RWPE2 (cell line): ENCODE measurements around the gene KHK.
A peak's percentile ranks its signal among the peaks of the same experiment; 100 is the strongest.

Experiments used
- ATAC-seq: fragments of 200-7000 bp; cut with Tn5 transposase; 3 replicates; pipeline ENCODE4 v1.9.1; 2021; ENCODE audit warnings: low read depth
- DNase-seq: peaks from one replicate; pipeline ENCODE4 v3.0.0-alpha.2; 2020; ENCODE audit warnings: low spot score
- H3K27ac ChIP-seq: fragments of 450-650 bp; 2 replicates; pipeline ENCODE4 v1.5.1; 2017; ENCODE audit warnings: mild to moderate bottlenecking; ENCODE audit not compliant: poor library complexity, severe bottlenecking
- H3K27me3 ChIP-seq: fragments of 250-450 bp; sonication (Bioruptor Pico); 2 replicates; pipeline ENCODE4 v1.5.1; 2021; ENCODE audit warnings: mild to moderate bottlenecking, moderate library complexity; ENCODE audit not compliant: insufficient read depth, poor library complexity, severe bottlenecking
- H3K36me3 ChIP-seq: fragments of 250-450 bp; sonication (Bioruptor Pico); 2 replicates; pipeline ENCODE4 v1.5.1; 2020; ENCODE audit warnings: low read depth, mild to moderate bottlenecking, moderate library complexity
- H3K4me1 ChIP-seq: fragments of 250-450 bp; sonication (Bioruptor Pico); 2 replicates; pipeline ENCODE4 v1.5.1; 2021; ENCODE audit warnings: mild to moderate bottlenecking, moderate library complexity; ENCODE audit not compliant: insufficient read depth, poor library complexity, severe bottlenecking
- H3K4me3 ChIP-seq: fragments of 250-450 bp; sonication (Bioruptor Pico); 2 replicates; pipeline ENCODE4 v1.5.1; 2021; ENCODE audit warnings: mild to moderate bottlenecking, moderate library complexity; ENCODE audit not compliant: severe bottlenecking
- H3K9me3 ChIP-seq: fragments of 250-450 bp; sonication (Bioruptor Pico); 2 replicates; pipeline ENCODE4 v1.5.1; 2021; ENCODE audit warnings: mild to moderate bottlenecking, moderate library complexity; ENCODE audit not compliant: severe bottlenecking
- TF ChIP-seq, protein P1 (sequence below): fragments of 450-650 bp; IDR thresholded peaks from one replicate; pipeline ENCODE4 v1.5.1; 2017; ENCODE audit warnings: mild to moderate bottlenecking, moderate library complexity; ENCODE audit not compliant: poor library complexity, severe bottlenecking

KHK gene

GRCh38 chr2:27069961-27070618 lies 16.5 kb upstream of the KHK start:
- Histone ChIP-seq H3K4me1 (peaks cover 3% of the 10 kb centered on the region), H3K9me3 (no peaks in the 10 kb centered on the region), H3K36me3 (peaks cover 34% of the 10 kb centered on the region), H3K4me3 (peak overlapping the region; percentile 77), H3K27ac (peak overlapping the region; percentile 49), H3K27me3 (no peaks in the 10 kb centered on the region)
- TF ChIP-seq, protein P1, sequence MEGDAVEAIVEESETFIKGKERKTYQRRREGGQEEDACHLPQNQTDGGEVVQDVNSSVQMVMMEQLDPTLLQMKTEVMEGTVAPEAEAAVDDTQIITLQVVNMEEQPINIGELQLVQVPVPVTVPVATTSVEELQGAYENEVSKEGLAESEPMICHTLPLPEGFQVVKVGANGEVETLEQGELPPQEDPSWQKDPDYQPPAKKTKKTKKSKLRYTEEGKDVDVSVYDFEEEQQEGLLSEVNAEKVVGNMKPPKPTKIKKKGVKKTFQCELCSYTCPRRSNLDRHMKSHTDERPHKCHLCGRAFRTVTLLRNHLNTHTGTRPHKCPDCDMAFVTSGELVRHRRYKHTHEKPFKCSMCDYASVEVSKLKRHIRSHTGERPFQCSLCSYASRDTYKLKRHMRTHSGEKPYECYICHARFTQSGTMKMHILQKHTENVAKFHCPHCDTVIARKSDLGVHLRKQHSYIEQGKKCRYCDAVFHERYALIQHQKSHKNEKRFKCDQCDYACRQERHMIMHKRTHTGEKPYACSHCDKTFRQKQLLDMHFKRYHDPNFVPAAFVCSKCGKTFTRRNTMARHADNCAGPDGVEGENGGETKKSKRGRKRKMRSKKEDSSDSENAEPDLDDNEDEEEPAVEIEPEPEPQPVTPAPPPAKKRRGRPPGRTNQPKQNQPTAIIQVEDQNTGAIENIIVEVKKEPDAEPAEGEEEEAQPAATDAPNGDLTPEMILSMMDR, result no peak
- ATAC-seq (no peak), DNase-seq (no peak)

GRCh38 chr2:27070653-27071276 lies 15.8 kb upstream of the KHK start:
- Histone ChIP-seq H3K27ac (peak overlapping the region; percentile 49), H3K27me3 (no peaks in the 10 kb centered on the region), H3K4me1 (peaks cover 3% of the 10 kb centered on the region), H3K9me3 (no peaks in the 10 kb centered on the region), H3K4me3 (peak overlapping the region; percentile 77), H3K36me3 (peaks cover 34% of the 10 kb centered on the region)
- ATAC-seq, result peak; percentile 4; the same call in 1 of the 3 replicates
- DNase-seq, result no peak
- TF ChIP-seq, protein P1, result no peak

- Histone ChIP-seq H3K27me3 (no peaks in the 10 kb centered on the region), H3K36me3 (peaks cover 34% of the 10 kb centered on the region), H3K4me1 (peaks cover 3% of the 10 kb centered on the region), H3K4me3 (peak within 1 kb of the TSS; percentile 77), H3K9me3 (no peaks in the 10 kb centered on the region), H3K27ac (peak within 1 kb of the TSS; percentile 49)
- TF ChIP-seq, protein P1, result no peak
- peak; percentile 96 for ATAC-seq
- DNase-seq, result peak; percentile 89
Measured at GRCh38 chr2:27071277-27071989, 15.1 kb upstream of the KHK start, which contains the start of gene OST4. OST4 (minus strand) TSS chr2:27071654.

DNA sequence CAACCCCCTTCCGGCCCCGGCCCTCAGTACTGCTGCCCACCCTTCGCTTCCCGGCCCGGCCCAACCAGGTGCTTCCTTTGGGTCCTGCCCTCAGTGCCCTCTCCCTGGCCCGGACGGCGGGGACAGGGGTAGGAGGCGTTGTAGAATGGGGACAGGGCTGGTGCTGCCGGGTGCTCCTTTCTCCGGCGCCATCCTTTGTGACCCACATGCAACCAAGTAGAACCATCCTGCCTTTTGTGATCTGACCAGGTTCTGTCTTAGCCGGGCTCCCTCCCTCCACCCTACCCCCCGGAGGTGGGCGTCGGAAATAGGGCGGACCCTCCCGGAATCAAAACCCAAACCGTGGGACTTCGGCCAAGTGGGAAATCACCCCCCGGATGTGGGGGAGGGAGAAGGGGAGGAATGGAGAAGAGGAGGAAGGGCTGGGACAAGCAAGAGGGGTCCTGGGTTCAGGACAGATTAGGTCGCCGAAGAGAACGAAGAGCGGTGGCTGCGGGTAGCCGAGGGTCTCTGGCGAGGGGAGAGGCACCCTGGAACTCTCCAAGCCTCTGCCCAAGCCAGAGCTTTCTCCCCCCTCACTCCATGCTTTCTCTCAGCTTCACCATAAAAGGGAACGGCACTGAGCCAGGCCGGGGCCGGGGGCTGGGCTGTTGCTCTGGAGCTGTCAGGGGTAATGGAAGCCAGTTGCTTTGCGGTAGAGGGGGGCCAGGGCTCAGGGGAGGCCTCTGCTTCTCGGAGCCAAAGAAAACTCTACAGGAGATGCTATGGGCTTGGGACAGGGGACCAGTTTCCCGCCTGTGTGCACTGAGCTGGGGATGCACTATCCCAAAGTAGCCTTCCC lies 14.4 kb upstream of the KHK start:
- no peak for DNase-seq
- ATAC-seq, result peak; percentile 28
- Histone ChIP-seq H3K9me3 (no peaks in the 10 kb centered on the region), H3K27me3 (no peaks in the 10 kb centered on the region), H3K36me3 (peaks cover 34% of the 10 kb centered on the region), H3K27ac (peak overlapping the region; percentile 49), H3K4me3 (peak overlapping the region; percentile 77), H3K4me1 (peaks cover 3% of the 10 kb centered on the region)
- TF ChIP-seq, protein P1, result no peak
